Type B pancreatic cell (in vitro differentiated cells): Measurements from ENCODE around the gene WEE1. TPM values are rescaled to one million over a fixed set of nuclear protein-coding genes. Genes with fewer than 3 reads are reported as not detected.
A peak's percentile ranks its signal among the peaks of the same experiment; 100 is the strongest.

Experiments used
- DNase-seq: peaks from one replicate; pipeline ENCODE4 v3.0.0; 2021; ENCODE audit warnings: mixed read lengths; ENCODE audit not compliant: unreplicated experiment; ENCODE audit errors: extremely low spot score
- H3K27ac Mint-ChIP-seq: 2 replicates; pipeline ENCODE4 v1.8.0; 2021; ENCODE audit warnings: mild to moderate bottlenecking, mixed read lengths
- H3K27me3 Mint-ChIP-seq: 2 replicates; pipeline ENCODE4 v1.8.0; 2021; ENCODE audit warnings: mixed read lengths
- H3K36me3 Mint-ChIP-seq: 2 replicates; pipeline ENCODE4 v1.8.0; 2021; ENCODE audit warnings: mixed read lengths
- H3K4me1 Mint-ChIP-seq: one replicate; pipeline ENCODE4 v1.8.0; 2021; ENCODE audit warnings: mixed read lengths; ENCODE audit not compliant: unreplicated experiment
- H3K4me3 Mint-ChIP-seq: 2 replicates; pipeline ENCODE4 v1.8.0; 2021; ENCODE audit warnings: mild to moderate bottlenecking, mixed read lengths
- H3K9me3 Mint-ChIP-seq: 2 replicates; pipeline ENCODE4 v1.8.0; 2021; ENCODE audit warnings: mixed read lengths
- total RNA-seq: library from RNA; stranded (reverse); gene quantifications from 2 replicates; pipeline ENCODE4 v1.2.1, GENCODE V29; 2021; ENCODE audit warnings: low replicate concordance
- TF ChIP-seq, protein P1 (sequence below): fragments of 200-600 bp; sonication (generic); conservative IDR thresholded peaks from 2 replicates; pipeline ENCODE4 v1.5.0; 2021; ENCODE audit warnings: antibody characterized with exemption, mild to moderate bottlenecking

The WEE1 gene
- total RNA-seq, 1 donor from 2014 or later = 80.1 TPM

DNA sequence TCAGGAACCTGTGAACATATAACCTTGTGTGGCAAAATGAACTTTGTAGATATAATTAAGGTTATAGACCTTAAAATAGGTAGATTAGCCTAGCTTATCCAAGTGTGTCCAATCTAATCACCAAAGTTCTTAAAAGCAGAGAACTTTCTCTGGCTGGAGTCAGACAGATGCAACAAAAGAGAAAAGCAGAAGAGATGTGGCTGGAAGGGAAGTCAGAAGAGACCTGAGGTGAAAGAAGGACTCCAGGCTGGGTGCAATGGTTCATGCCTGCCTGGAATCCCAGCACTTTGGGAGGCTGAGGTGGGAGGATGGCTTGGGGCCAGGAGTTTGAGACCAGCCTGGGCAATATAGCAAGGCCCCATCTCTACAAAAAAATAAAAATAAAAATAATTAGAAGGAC is 51.0 kb downstream of the WEE1 start:
- TF ChIP-seq, protein P1, sequence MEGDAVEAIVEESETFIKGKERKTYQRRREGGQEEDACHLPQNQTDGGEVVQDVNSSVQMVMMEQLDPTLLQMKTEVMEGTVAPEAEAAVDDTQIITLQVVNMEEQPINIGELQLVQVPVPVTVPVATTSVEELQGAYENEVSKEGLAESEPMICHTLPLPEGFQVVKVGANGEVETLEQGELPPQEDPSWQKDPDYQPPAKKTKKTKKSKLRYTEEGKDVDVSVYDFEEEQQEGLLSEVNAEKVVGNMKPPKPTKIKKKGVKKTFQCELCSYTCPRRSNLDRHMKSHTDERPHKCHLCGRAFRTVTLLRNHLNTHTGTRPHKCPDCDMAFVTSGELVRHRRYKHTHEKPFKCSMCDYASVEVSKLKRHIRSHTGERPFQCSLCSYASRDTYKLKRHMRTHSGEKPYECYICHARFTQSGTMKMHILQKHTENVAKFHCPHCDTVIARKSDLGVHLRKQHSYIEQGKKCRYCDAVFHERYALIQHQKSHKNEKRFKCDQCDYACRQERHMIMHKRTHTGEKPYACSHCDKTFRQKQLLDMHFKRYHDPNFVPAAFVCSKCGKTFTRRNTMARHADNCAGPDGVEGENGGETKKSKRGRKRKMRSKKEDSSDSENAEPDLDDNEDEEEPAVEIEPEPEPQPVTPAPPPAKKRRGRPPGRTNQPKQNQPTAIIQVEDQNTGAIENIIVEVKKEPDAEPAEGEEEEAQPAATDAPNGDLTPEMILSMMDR = no peak
- H3K36me3 Mint-ChIP-seq = no peaks in the 10 kb centered on the region
- peaks cover 20% of the 10 kb centered on the region for H3K4me1 Mint-ChIP-seq
- no peaks in the 10 kb centered on the region for H3K9me3 Mint-ChIP-seq
- no peak for DNase-seq
- no peak overlapping the region for H3K4me3 Mint-ChIP-seq
- H3K27me3 Mint-ChIP-seq = no peaks in the 10 kb centered on the region
- H3K27ac Mint-ChIP-seq = no peak overlapping the region

DNA sequence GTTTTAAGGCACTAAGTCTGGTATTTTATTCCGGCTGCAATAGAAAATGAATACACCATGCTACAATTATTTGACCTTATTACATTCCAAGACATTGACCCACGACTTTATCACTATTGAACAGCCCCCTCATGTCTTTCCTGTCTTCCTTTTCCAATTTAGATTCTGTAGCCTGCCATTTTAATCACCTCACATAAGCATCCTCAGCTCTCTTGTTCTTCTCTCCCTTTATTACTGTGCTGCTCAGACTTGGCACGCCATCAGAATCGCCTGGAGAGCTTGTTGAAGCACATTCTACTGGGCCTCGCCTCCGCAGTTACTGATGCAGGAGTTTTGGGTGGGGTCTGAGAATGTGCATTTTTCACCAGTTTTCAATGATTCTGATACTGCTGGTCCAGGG is 51.7 kb downstream of the WEE1 start:
- Mint-ChIP-seq H3K36me3 (no peaks in the 10 kb centered on the region), H3K27ac (peak overlapping the region; percentile 77), H3K4me1 (peaks cover 20% of the 10 kb centered on the region), H3K27me3 (no peaks in the 10 kb centered on the region), H3K9me3 (no peaks in the 10 kb centered on the region), H3K4me3 (no peak overlapping the region)
- TF ChIP-seq, protein P1 = no peak
- DNase-seq = no peak

DNA sequence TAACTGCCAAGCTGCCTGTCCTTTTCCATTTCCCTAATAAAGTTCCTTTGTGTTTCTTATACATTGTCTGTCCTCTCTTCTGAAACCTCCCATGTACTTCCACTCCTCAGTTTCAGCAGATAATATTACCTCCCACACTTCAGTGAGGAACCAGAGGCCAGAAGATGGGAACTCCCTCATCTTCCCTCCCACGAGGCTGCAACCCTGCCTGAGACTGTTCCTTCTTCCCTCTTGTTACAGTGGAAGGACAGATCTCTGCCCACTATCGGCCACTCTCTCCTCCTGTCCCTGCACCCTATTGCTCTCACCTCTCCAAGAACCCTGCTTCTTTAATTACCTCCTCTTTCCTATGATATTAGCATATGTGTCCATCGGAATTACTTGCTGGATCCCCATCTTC is 52.3 kb downstream of the WEE1 start:
- Mint-ChIP-seq H3K9me3 (no peaks in the 10 kb centered on the region), H3K27me3 (no peaks in the 10 kb centered on the region), H3K4me3 (no peak overlapping the region), H3K36me3 (no peaks in the 10 kb centered on the region), H3K4me1 (peaks cover 20% of the 10 kb centered on the region), H3K27ac (peak overlapping the region; percentile 77)
- TF ChIP-seq, protein P1 = no peak
- no peak for DNase-seq

DNA sequence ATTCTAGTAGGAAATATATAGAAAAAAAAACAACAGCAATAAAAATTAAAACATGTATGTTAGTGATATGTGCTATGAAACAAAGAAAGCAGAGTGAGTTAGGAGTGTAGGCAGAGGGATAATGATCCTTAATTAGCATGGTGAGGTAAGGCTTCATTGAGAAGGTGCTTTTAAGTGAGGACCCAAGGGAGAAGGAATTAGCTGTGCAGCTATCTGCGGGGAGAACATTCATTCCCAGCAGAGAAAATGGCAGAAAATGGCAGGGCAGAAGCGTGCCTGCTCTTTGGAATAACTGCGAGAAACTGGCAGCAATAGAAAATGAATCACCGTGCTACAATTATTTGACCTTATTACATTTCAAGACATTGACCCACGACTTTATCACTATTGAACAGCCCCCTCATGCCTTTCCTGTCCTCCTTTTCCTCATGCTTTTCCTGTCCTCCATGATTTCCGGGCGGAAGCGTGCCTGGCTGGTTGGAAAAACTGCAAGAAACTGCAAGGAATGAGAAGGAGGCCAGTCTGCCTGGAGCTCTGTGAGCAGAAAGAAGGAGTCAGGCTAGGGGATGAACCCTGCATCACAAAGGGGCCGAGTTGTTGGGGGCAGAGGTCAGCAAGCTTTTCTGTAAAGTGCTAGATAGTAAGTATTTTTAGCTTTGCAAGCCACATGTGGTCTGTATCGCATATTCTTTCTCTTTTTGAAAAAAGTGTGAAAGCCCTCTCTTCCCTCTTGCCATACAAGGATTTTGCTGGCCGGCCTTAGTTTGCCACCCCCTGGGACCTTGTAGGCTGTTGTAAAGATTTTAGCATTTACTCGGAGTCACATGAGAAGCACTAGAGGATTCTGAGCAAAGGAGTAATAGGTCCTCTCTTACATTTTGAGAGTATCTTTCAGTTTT is 53.3 kb downstream of the WEE1 start:
- H3K4me3 Mint-ChIP-seq = no peak overlapping the region
- H3K27ac Mint-ChIP-seq = no peak overlapping the region
- DNase-seq = no peak
- TF ChIP-seq, protein P1 = no peak
- peaks cover 17% of the 10 kb centered on the region for H3K4me1 Mint-ChIP-seq
- no peaks in the 10 kb centered on the region for H3K9me3 Mint-ChIP-seq
- H3K36me3 Mint-ChIP-seq = no peaks in the 10 kb centered on the region
- no peaks in the 10 kb centered on the region for H3K27me3 Mint-ChIP-seq

DNA sequence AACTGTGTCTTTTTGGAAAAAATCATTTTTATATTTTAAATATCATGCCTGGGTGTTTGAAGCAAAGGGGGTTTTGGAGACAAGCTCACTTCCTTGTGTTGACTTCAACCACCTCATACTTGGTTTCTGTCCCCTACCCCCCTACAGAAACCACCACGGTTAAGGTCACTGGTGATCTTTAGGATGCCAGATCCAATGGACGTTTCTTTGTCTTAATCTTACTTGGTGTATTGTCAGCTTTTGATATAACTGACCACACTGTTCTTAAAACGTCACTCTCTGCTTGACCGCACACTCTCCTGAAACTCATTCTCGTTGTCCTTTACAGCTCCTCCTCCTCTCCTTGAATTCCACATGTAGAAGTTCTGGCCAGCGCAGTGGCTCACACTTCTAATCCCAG is 55.6 kb downstream of the WEE1 start:
- Mint-ChIP-seq H3K36me3 (no peaks in the 10 kb centered on the region), H3K27ac (no peak overlapping the region), H3K4me1 (peaks cover 17% of the 10 kb centered on the region), H3K27me3 (no peaks in the 10 kb centered on the region), H3K9me3 (peaks cover 8% of the 10 kb centered on the region), H3K4me3 (no peak overlapping the region)
- TF ChIP-seq, protein P1 = no peak
- no peak for DNase-seq
